ENCODE measurements around the gene VPS37D.

DNA sequence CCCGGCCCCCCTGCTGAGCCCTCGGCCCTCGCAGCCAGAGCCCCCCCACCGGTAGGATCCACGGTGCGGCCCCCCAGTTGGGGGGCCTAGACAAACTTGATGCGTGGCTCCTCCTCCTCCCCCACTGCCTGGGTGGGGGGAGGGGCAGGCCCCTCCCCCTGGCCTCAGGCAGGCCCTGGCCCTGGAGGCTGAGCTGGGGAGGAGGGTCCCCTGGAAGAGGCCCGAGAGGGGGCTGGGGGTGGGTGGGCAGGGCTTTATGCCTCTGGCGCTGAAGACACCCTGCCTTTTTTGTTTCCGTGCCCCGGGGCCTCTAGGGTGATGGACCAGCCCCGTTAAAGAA, 3.7 kb downstream of the VPS37D start:
- TF ChIP-seq, protein P1, sequence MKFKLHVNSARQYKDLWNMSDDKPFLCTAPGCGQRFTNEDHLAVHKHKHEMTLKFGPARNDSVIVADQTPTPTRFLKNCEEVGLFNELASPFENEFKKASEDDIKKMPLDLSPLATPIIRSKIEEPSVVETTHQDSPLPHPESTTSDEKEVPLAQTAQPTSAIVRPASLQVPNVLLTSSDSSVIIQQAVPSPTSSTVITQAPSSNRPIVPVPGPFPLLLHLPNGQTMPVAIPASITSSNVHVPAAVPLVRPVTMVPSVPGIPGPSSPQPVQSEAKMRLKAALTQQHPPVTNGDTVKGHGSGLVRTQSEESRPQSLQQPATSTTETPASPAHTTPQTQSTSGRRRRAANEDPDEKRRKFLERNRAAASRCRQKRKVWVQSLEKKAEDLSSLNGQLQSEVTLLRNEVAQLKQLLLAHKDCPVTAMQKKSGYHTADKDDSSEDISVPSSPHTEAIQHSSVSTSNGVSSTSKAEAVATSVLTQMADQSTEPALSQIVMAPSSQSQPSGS (CRISPR knock-in tag; IDR thresholded peaks at IDR 0.05; ENCODE audit: borderline replicate concordance, low read depth): no peak
- TF ChIP-seq NFE2L1 (CRISPR knock-in tag; IDR thresholded peaks at IDR 0.05): no peak
- TF ChIP-seq, protein P2, sequence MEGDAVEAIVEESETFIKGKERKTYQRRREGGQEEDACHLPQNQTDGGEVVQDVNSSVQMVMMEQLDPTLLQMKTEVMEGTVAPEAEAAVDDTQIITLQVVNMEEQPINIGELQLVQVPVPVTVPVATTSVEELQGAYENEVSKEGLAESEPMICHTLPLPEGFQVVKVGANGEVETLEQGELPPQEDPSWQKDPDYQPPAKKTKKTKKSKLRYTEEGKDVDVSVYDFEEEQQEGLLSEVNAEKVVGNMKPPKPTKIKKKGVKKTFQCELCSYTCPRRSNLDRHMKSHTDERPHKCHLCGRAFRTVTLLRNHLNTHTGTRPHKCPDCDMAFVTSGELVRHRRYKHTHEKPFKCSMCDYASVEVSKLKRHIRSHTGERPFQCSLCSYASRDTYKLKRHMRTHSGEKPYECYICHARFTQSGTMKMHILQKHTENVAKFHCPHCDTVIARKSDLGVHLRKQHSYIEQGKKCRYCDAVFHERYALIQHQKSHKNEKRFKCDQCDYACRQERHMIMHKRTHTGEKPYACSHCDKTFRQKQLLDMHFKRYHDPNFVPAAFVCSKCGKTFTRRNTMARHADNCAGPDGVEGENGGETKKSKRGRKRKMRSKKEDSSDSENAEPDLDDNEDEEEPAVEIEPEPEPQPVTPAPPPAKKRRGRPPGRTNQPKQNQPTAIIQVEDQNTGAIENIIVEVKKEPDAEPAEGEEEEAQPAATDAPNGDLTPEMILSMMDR (IDR thresholded peaks at IDR 0.05): no peak
- TF ChIP-seq ZNF423 (CRISPR knock-in tag; IDR thresholded peaks at IDR 0.05): 0 out of 2 replicates have a peak, but pooled peaks have one; percentile 51
- no peak for TF ChIP-seq CREB1 (CRISPR knock-in tag; IDR thresholded peaks at IDR 0.05)
- no peak for TF ChIP-seq SP1 (CRISPR knock-in tag; conservative IDR thresholded peaks at IDR 0.05)
- no peak for TF ChIP-seq ZNF232 (CRISPR knock-in tag; IDR thresholded peaks at IDR 0.05)
- no peak for TF ChIP-seq ETV6 (CRISPR knock-in tag; IDR thresholded peaks at IDR 0.05)
- TF ChIP-seq, protein P3, sequence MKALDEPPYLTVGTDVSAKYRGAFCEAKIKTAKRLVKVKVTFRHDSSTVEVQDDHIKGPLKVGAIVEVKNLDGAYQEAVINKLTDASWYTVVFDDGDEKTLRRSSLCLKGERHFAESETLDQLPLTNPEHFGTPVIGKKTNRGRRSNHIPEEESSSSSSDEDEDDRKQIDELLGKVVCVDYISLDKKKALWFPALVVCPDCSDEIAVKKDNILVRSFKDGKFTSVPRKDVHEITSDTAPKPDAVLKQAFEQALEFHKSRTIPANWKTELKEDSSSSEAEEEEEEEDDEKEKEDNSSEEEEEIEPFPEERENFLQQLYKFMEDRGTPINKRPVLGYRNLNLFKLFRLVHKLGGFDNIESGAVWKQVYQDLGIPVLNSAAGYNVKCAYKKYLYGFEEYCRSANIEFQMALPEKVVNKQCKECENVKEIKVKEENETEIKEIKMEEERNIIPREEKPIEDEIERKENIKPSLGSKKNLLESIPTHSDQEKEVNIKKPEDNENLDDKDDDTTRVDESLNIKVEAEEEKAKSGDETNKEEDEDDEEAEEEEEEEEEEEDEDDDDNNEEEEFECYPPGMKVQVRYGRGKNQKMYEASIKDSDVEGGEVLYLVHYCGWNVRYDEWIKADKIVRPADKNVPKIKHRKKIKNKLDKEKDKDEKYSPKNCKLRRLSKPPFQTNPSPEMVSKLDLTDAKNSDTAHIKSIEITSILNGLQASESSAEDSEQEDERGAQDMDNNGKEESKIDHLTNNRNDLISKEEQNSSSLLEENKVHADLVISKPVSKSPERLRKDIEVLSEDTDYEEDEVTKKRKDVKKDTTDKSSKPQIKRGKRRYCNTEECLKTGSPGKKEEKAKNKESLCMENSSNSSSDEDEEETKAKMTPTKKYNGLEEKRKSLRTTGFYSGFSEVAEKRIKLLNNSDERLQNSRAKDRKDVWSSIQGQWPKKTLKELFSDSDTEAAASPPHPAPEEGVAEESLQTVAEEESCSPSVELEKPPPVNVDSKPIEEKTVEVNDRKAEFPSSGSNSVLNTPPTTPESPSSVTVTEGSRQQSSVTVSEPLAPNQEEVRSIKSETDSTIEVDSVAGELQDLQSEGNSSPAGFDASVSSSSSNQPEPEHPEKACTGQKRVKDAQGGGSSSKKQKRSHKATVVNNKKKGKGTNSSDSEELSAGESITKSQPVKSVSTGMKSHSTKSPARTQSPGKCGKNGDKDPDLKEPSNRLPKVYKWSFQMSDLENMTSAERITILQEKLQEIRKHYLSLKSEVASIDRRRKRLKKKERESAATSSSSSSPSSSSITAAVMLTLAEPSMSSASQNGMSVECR (CRISPR knock-in tag; IDR thresholded peaks at IDR 0.05; ENCODE audit: borderline replicate concordance): no peak
- TF ChIP-seq, protein P4, sequence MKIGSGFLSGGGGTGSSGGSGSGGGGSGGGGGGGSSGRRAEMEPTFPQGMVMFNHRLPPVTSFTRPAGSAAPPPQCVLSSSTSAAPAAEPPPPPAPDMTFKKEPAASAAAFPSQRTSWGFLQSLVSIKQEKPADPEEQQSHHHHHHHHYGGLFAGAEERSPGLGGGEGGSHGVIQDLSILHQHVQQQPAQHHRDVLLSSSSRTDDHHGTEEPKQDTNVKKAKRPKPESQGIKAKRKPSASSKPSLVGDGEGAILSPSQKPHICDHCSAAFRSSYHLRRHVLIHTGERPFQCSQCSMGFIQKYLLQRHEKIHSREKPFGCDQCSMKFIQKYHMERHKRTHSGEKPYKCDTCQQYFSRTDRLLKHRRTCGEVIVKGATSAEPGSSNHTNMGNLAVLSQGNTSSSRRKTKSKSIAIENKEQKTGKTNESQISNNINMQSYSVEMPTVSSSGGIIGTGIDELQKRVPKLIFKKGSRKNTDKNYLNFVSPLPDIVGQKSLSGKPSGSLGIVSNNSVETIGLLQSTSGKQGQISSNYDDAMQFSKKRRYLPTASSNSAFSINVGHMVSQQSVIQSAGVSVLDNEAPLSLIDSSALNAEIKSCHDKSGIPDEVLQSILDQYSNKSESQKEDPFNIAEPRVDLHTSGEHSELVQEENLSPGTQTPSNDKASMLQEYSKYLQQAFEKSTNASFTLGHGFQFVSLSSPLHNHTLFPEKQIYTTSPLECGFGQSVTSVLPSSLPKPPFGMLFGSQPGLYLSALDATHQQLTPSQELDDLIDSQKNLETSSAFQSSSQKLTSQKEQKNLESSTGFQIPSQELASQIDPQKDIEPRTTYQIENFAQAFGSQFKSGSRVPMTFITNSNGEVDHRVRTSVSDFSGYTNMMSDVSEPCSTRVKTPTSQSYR (CRISPR knock-in tag; IDR thresholded peaks at IDR 0.05): 0 out of 2 replicates have a peak, but pooled peaks have one; percentile 54

Data from WTC11 (cell line).